ENCODE results near the gene REXO4. TPM values are rescaled to one million over a fixed set of nuclear protein-coding genes. Genes with fewer than 3 reads are reported as not detected.
"Not testable (repeated sequence)": the region's sequence is repeated elsewhere in the genome, so short reads cannot be mapped to it uniquely, and the experiment has no call there.

The REXO4 gene
- total and polyA plus RNA-seq, 9 of the 15 experiments (the other 6 are each of a cell fraction or from before 2014, with no cell fraction given), result 3.4 to 72.9 (median 31.1) TPM

DNA sequence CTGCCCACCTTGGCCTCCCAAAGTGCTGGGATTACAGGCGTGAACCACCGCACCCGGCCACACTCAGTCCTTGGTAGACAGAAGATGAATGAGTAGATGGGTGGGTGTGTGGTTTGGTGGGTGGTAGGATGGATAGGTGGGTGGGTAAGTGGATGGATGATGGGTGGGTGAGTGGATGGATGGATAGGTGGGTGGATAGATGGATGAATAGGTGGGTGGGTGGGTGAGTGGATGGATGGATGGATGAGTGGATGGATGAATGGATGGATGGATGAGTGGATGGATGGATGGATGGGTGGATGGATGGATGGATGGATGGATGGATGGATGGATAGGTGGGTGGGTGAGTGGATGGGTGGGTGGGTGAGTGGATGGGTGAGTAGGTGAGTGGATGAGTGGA is 25.5 kb downstream of the REXO4 start:
- H3K4me2 ChIP-seq (ENCODE audit: insufficient read depth, low read length); H3K4me1 ChIP-seq (replicated peaks in 1 of 2; ENCODE audit: control insufficient read depth in 2 of 2, insufficient read depth in 2 of 2, low read length in 2 of 2); H3K9me1 ChIP-seq (ENCODE audit: control insufficient read depth, insufficient read depth, low read length); POLR2A ChIA-PET; intact Hi-C loops (cut with micrococcal nuclease); H3K4me3 ChIP-seq; H3K9me3 ChIP-seq (replicated peaks; ENCODE audit: control insufficient read depth, insufficient read depth, low read depth, low read length); FAIRE-seq; ATAC-seq; H4K20me1 ChIP-seq (replicated peaks; ENCODE audit: control insufficient read depth, insufficient read depth, low read length); CTCF ChIA-PET (ENCODE audit: low intra/inter-chr PET ratio); H3K9ac ChIP-seq (ENCODE audit: insufficient read depth in 1 of 2, low read depth in 2 of 2, low read length in 2 of 2); H3K36me3 ChIP-seq (ENCODE audit: control insufficient read depth, insufficient read depth, low read length); H2AFZ ChIP-seq (ENCODE audit: low read depth, low read length); BruUV-seq (replicated peaks); in situ Hi-C loops (cut with MboI); H3K79me2 ChIP-seq (ENCODE audit: control insufficient read depth, insufficient read depth, low read length); DNase-seq (ENCODE audit: extremely low read depth in 1 of 4, low spot score in 3 of 4); H3K27ac ChIP-seq (ENCODE audit: extremely low read depth, low read depth, low read length): not testable (repeated sequence)
- TF ChIP-seq EGR1 (conservative IDR thresholded peaks at IDR 0.05), result peak; percentile 33
- peaks cover 42 to 69% of the 10 kb centered on the region in 2 experiments; a peak in 4 of 5 replicates for H3K27me3 ChIP-seq (ENCODE audit: control insufficient read depth in 2 of 2, insufficient read depth in 2 of 2, low read length in 2 of 2)
- 5% methylated on average over 3 of the region's 3 CpGs for WGBS (ENCODE audit: insufficient coverage, low coverage, missing lambda C conversion rate)

DNA sequence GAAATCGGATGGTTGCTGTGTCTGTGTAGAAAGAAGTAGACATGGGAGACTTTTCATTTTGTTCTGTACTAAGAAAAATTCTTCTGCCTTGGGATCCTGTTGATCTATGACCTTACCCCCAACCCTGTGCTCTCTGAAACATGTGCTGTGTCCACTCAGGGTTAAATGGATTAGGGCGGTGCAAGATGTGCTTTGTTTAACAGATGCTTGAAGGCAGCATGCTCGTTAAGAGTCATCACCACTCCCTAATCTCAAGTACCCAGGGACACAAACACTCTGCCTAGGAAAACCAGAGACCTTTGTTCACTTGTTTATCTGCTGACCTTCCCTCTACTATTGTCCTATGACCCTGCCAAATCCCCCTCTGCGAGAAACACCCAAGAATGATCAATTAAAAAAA is 26.4 kb downstream of the REXO4 start:
- H3K27ac ChIP-seq (ENCODE audit: extremely low read depth, low read depth, low read length); H3K9me3 ChIP-seq (replicated peaks; ENCODE audit: control insufficient read depth, insufficient read depth, low read depth, low read length); H3K4me1 ChIP-seq (replicated peaks in 1 of 2; ENCODE audit: control insufficient read depth in 2 of 2, insufficient read depth in 2 of 2, low read length in 2 of 2); H2AFZ ChIP-seq (ENCODE audit: low read depth, low read length); DNase-seq (ENCODE audit: extremely low read depth in 1 of 4, low spot score in 3 of 4); H3K4me3 ChIP-seq; H3K79me2 ChIP-seq (ENCODE audit: control insufficient read depth, insufficient read depth, low read length); H3K4me2 ChIP-seq (ENCODE audit: insufficient read depth, low read length); CTCF ChIA-PET (ENCODE audit: low intra/inter-chr PET ratio); H3K36me3 ChIP-seq (ENCODE audit: control insufficient read depth, insufficient read depth, low read length); H3K9me1 ChIP-seq (ENCODE audit: control insufficient read depth, insufficient read depth, low read length); H4K20me1 ChIP-seq (replicated peaks; ENCODE audit: control insufficient read depth, insufficient read depth, low read length); in situ Hi-C loops (cut with MboI); FAIRE-seq; POLR2A ChIA-PET; intact Hi-C loops (cut with micrococcal nuclease); ATAC-seq; BruUV-seq (replicated peaks); H3K9ac ChIP-seq (ENCODE audit: insufficient read depth in 1 of 2, low read depth in 2 of 2, low read length in 2 of 2): not testable (repeated sequence)
- 9% methylated on average over 1 of the region's 4 CpGs for WGBS (ENCODE audit: insufficient coverage, low coverage, missing lambda C conversion rate)
- peaks cover 42 to 70% of the 10 kb centered on the region in 2 experiments; a peak in 4 of 5 replicates for H3K27me3 ChIP-seq (ENCODE audit: control insufficient read depth in 2 of 2, insufficient read depth in 2 of 2, low read length in 2 of 2)
- TF ChIP-seq CBFA2T2 (conservative IDR thresholded peaks at IDR 0.05) (peak; percentile 26; the same call in 1 of the 2 replicates), CBFA2T3 (IDR thresholded peaks at IDR 0.05) (peak; percentile 43)
